Body of pancreas (tissue), 4 donors: Measurements from ENCODE around the gene MGRN1. TPM values are rescaled to one million over a fixed set of nuclear protein-coding genes. Genes with fewer than 3 reads are reported as not detected.

ENCODE experiments used
- ATAC-seq: fragments of 150-250 bp; one replicate; pipeline ENCODE4 v1.9.1; 2016
- DNase-seq, 4 donors: peaks; one replicate each; pipeline ENCODE4 v3.0.0-alpha.2; 2019
- H3K27ac ChIP-seq, 4 donors: fragments of 200-600 bp; sonication (generic); 1 replicate in 3 of 4; 2 replicates in 1 of 4; pipeline versions ENCODE4 v1.5.1 to v1.6.1; 2016 to 2019; ENCODE audit warnings: mild to moderate bottlenecking in 1 of 4, mixed read lengths in 1 of 4, moderate library complexity in 1 of 4
- H3K27me3 ChIP-seq, 2 donors: fragments of 200-600 bp; sonication (generic); one replicate each; pipeline ENCODE4 v1.6.0; 2016; ENCODE audit warnings: mild to moderate bottlenecking in 1 of 2
- H3K36me3 ChIP-seq, 2 donors: fragments of 200-600 bp; sonication (generic); replicated peaks in 1 of 2; 2 replicates each; pipeline ENCODE4 v1.5.1; 2016; ENCODE audit warnings: low read depth in 2 of 2; ENCODE audit not compliant: insufficient read depth in 1 of 2
- H3K4me1 ChIP-seq: fragments of 200-600 bp; sonication (generic); one replicate; pipeline ENCODE4 v1.6.0; 2016
- H3K4me3 ChIP-seq, 2 donors: fragments of 200-600 bp; sonication (generic); 1 replicate in 1 of 2; 2 replicates in 1 of 2; pipeline ENCODE4 v1.5.1; 2016 to 2019
- H3K9me3 ChIP-seq, 3 donors: fragments of 200-600 bp; sonication (generic); 1 replicate in 2 of 3; 2 replicates in 1 of 3; pipeline ENCODE4 v1.5.1; 2016
- POLR2A ChIP-seq, 3 donors: fragments of 450-650 bp; IDR thresholded peaks; one replicate each; pipeline ENCODE4 v1.6.1; 2016; ENCODE audit warnings: antibody characterized with exemption in 3 of 3, mild to moderate bottlenecking in 2 of 3
- WGBS, 2 donors: methylation state at CpG; one replicate each; pipeline ENCODE4 v1.1.5; 2017; 5-methylcytosine and 5-hydroxymethylcytosine counted together
- intact Hi-C: fragments of 100-400 bp; cut with DNase I; formaldehyde crosslinking; loops from one replicate; pipeline ENCODE4 v1.15.1; 2023
- total RNA-seq, 2 donors: library from RNA; depleted of rRNA; stranded (reverse); fragments of >200 nt; gene quantifications; one replicate each; pipeline ENCODE4 v1.1.0, GENCODE V29; 2016
- TF ChIP-seq, protein P1 (sequence below), 7 experiments: fragments of 450-650 bp in 4 of 7; fragments of 200-600 bp in 3 of 7; sonication (generic) in 3 of 7; IDR thresholded peaks; one replicate each; pipeline ENCODE4 v1.5.1; 2016 to 2019; ENCODE audit warnings: antibody characterized with exemption in 7 of 7

MGRN1 gene
- total RNA-seq, result 10 to 100 TPM; 23.3 to 44.8 TPM

DNA sequence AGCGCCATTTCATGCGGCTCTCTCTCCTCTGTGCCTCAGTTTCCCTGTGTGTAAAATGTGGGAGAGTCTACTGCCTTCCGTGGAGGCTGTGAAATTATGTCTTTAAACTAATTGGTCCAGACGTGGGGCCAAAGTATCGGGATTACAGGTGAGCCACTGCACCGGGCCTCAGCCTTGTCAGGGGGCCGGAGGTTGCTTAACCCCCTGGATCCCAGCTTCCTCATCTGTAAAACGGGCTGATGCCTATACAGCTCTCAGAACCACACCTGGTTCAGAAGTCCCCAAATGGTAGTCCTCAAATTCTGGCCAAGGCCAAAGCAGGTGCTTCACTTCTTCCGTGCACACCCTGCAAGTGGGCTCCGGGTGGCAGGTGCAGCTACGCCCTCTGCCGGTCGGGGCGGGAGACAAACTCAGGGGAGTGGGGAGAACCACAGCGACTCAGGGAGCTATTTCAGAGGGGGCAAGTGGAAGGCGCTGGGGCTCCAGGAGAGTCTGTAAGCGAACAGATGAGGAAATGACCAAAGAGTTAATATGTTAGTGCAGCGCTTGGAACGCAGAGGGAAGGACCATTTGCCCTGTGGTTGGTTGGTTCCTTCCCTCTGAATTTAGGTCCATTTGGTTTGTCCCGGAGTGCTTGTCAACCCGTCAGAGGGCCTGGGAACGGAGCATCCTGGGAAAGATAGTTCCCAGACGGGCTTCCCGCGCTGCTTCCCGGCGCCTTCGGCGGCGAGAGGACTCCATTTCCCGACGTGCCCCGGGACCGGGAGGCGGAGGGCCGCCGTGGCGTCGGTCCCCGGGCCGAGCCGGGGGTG is at the start of gene MGRN1:
MGRN1 (plus strand) TSS at position 812 of the 812 bp plus-strand sequence. CDS start 135 bp downstream, outside the sequence.
- DNase-seq (peak; percentile 94 to 97 (median 96)), ATAC-seq (peak; percentile 98)
- Histone ChIP-seq H3K36me3 (no peaks in the 10 kb centered on the region), H3K27me3 (no peaks in the 10 kb centered on the region), H3K9me3 (no peaks in the 10 kb centered on the region), H3K27ac (peak within 1 kb of the TSS; percentile 92 to 98 (median 94)), H3K4me3 (peak within 1 kb of the TSS; percentile 76 to 86), H3K4me1 (peaks cover 31% of the 10 kb centered on the region)
- intact Hi-C loops, result no loop called here
- no peak for TF ChIP-seq POLR2A (IDR thresholded peaks at IDR 0.05)
- TF ChIP-seq, protein P1, sequence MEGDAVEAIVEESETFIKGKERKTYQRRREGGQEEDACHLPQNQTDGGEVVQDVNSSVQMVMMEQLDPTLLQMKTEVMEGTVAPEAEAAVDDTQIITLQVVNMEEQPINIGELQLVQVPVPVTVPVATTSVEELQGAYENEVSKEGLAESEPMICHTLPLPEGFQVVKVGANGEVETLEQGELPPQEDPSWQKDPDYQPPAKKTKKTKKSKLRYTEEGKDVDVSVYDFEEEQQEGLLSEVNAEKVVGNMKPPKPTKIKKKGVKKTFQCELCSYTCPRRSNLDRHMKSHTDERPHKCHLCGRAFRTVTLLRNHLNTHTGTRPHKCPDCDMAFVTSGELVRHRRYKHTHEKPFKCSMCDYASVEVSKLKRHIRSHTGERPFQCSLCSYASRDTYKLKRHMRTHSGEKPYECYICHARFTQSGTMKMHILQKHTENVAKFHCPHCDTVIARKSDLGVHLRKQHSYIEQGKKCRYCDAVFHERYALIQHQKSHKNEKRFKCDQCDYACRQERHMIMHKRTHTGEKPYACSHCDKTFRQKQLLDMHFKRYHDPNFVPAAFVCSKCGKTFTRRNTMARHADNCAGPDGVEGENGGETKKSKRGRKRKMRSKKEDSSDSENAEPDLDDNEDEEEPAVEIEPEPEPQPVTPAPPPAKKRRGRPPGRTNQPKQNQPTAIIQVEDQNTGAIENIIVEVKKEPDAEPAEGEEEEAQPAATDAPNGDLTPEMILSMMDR (IDR thresholded peaks at IDR 0.05), result peak; percentile 81 to 99 (median 94)
- 7% methylated on average over 15 to 42 of the region's 42 CpGs for WGBS, 2 donors

DNA sequence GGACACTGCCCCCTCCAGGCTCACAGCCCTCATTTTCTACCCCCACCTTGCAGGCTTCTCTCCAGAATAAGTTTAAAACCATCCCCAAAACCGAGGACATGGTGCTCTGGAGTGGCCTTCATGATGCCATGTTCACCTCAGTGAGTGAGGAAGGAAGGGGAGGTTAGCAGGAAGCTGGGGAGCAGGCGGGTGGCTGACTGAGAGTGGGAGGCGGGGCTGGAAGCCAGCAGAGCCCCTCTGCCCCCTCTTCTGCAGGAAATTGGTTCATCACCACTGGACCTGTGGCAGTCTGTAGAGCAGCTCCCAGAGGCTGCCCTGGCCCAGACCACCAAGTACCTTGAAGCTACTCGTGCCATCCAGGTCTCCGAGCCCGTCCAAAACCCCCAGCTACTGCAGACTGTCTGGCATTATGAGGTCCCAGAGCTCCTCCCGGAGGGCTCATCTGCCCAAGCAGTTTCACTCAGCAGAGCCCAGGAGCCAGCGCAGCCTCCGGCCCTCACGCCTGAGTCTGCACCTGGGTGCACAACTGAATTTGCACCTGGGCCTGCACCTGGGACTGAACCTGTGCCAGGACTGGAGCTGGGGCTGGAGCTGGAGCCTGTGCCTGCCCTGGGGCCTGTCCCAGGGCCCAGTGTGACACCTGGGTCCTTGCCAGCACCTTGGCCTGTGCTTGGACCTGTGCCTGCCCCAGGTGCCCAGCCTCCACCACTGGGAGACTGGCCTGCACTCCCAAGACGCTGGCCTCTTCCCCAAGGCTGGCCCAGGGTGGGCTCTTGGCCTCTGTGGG is 49.5 kb upstream of the MGRN1 start:
- TF ChIP-seq, protein P1 (IDR thresholded peaks at IDR 0.05), result no peak
- no peak for TF ChIP-seq POLR2A (IDR thresholded peaks at IDR 0.05)
- H3K9me3 ChIP-seq, result no peaks in the 10 kb centered on the region
- H3K27ac ChIP-seq, result no peak overlapping the region
- H3K4me1 ChIP-seq, result peaks cover 10% of the 10 kb centered on the region
- H3K36me3 ChIP-seq, result no peaks in the 10 kb centered on the region
- H3K4me3 ChIP-seq, result no peak overlapping the region
- DNase-seq, result peak; percentile 74 to 92 (median 85)
- peak; percentile 86 for ATAC-seq
- 44 to 82% methylated on average over 6 to 11 of the region's 11 CpGs for WGBS, 2 donors
- H3K27me3 ChIP-seq, result no peaks in the 10 kb centered on the region
- intact Hi-C loops, result no loop called here

DNA sequence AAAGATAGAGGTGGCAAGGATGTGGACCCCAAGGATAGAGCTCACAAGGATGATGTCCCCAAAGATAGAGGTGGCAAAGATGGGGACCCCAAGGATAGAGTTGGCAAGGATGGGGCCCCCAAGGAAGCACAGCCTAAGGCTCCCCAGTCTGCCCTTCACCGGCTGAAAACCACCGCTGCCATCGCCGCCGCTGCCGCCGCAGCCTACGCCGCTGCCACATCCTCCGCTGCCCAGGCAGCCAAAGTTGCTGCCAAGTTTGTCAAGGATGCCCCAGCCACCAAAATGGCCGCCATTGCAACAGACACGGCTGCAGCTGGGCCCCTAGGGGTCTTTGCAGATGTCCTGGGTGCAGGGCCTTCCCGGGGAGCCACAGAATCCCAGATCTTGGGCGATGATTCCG is 48.6 kb upstream of the MGRN1 start:
- H3K4me1 ChIP-seq, result peaks cover 10% of the 10 kb centered on the region
- ATAC-seq (no peak), DNase-seq (no peak)
- no peak overlapping the region for H3K27ac ChIP-seq
- intact Hi-C loops, result no loop called here
- 96 to 97% methylated on average over 4 to 14 of the region's 15 CpGs for WGBS, 2 donors
- H3K27me3 ChIP-seq, result no peaks in the 10 kb centered on the region
- TF ChIP-seq, protein P1 (IDR thresholded peaks at IDR 0.05), result no peak
- TF ChIP-seq POLR2A (IDR thresholded peaks at IDR 0.05), result no peak
- no peaks in the 10 kb centered on the region for H3K36me3 ChIP-seq
- no peak overlapping the region for H3K4me3 ChIP-seq
- H3K9me3 ChIP-seq, result no peaks in the 10 kb centered on the region

DNA sequence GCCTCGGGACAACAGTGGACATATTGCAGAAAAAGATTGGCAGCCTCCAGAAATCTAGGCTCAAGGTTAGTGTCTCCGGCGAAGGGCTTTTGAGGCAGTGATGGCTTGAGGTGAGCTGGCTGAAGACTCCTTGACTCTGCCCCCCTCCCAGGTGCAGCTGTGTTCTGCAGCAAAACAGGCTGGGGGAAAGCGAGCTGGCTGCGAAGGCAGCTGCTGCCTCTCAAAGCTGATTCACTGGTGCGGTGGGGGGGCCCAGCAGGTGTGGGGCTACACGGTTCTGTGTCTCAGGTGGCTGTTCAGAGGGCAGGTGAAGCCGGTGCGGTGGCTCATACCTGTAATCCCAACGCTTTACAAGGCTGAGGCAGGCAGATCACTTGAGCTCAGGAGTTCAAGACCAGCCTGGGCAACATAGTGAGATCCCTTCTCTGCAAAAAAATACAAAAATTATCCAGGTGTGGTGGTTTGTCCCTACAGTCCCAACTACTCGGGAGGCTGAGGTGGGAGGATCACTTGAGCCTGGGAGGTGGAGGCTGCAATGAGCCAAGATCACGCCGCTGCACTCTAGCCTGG is 45.6 kb upstream of the MGRN1 start:
- intact Hi-C loops, result no loop called here
- Histone ChIP-seq H3K36me3 (no peaks in the 10 kb centered on the region), H3K27ac (no peak overlapping the region), H3K9me3 (no peaks in the 10 kb centered on the region), H3K4me1 (peaks cover 10% of the 10 kb centered on the region), H3K4me3 (no peak overlapping the region), H3K27me3 (no peaks in the 10 kb centered on the region)
- 81 to 87% methylated on average over 12 to 13 of the region's 13 CpGs for WGBS, 2 donors
- no peak for DNase-seq
- TF ChIP-seq, protein P1 (IDR thresholded peaks at IDR 0.05), result no peak
- TF ChIP-seq POLR2A (IDR thresholded peaks at IDR 0.05), result no peak
- ATAC-seq, result no peak
